ENCODE measurements around the gene ZMYM3.
"Not testable (repeated sequence)": the region's sequence is repeated elsewhere in the genome, so short reads cannot be mapped to it uniquely, and the experiment has no call there.

- not testable (repeated sequence) for TF ChIP-seq CTCF, POLR2A (IDR thresholded peaks at IDR 0.05)
Measured at GRCh38 chrX:71272313-71272712, 18.4 kb upstream of the ZMYM3 start.

Data from adrenal gland (tissue), 5 donors.